22Rv1 (cell line): ENCODE measurements around the gene ANGPT4.

Source experiments
- H3K27ac ChIP-seq: fragments of 450-650 bp; 2 replicates; pipeline ENCODE4 v1.5.1; 2017
- ZFX ChIP-seq: fragments of 450-650 bp; IDR thresholded peaks from 2 replicates; pipeline ENCODE4 v1.6.1; 2017; ENCODE audit warnings: antibody characterized with exemption, borderline replicate concordance
- TF ChIP-seq, protein P1 (sequence below): fragments of 450-650 bp; IDR thresholded peaks from 2 replicates; pipeline ENCODE4 v1.5.1; 2017; ENCODE audit warnings: mild to moderate bottlenecking

ANGPT4 gene

DNA sequence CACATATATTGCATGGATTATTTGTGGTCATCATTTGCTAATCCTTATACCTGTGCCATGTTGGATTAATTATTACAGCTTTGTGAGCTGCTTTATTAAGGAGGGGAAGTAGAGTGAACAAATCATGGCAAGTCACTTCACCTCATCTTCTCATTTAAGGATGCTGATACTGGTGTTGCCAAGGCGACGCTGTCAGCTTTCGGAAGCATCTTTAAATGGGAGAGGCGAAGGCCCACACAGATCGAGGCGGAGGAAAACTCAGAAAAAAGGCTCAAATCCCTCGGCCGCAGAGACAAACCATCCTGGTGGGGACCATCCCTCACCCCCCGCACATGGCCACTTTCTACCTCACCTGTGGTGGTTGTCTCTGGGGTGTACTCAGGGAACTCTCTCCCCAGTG lies 47.9 kb downstream of the ANGPT4 start:
- H3K27ac ChIP-seq: no peak overlapping the region
- TF ChIP-seq, protein P1, sequence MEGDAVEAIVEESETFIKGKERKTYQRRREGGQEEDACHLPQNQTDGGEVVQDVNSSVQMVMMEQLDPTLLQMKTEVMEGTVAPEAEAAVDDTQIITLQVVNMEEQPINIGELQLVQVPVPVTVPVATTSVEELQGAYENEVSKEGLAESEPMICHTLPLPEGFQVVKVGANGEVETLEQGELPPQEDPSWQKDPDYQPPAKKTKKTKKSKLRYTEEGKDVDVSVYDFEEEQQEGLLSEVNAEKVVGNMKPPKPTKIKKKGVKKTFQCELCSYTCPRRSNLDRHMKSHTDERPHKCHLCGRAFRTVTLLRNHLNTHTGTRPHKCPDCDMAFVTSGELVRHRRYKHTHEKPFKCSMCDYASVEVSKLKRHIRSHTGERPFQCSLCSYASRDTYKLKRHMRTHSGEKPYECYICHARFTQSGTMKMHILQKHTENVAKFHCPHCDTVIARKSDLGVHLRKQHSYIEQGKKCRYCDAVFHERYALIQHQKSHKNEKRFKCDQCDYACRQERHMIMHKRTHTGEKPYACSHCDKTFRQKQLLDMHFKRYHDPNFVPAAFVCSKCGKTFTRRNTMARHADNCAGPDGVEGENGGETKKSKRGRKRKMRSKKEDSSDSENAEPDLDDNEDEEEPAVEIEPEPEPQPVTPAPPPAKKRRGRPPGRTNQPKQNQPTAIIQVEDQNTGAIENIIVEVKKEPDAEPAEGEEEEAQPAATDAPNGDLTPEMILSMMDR: no peak
- no peak for TF ChIP-seq ZFX

GRCh38 chr20:865440-865839 lies 50.7 kb downstream of the ANGPT4 start:
- no peak overlapping the region for H3K27ac ChIP-seq
- no peak for TF ChIP-seq ZFX
- TF ChIP-seq, protein P1: no peak

- TF ChIP-seq ZFX: no peak
- TF ChIP-seq, protein P1: no peak
- no peak overlapping the region for H3K27ac ChIP-seq
Observed at GRCh38 chr20:860891-861290, 55.2 kb downstream of the ANGPT4 start.

GRCh38 chr20:859751-860231 lies 56.3 kb downstream of the ANGPT4 start:
- no peak overlapping the region for H3K27ac ChIP-seq
- TF ChIP-seq ZFX: no peak
- TF ChIP-seq, protein P1: no peak

DNA sequence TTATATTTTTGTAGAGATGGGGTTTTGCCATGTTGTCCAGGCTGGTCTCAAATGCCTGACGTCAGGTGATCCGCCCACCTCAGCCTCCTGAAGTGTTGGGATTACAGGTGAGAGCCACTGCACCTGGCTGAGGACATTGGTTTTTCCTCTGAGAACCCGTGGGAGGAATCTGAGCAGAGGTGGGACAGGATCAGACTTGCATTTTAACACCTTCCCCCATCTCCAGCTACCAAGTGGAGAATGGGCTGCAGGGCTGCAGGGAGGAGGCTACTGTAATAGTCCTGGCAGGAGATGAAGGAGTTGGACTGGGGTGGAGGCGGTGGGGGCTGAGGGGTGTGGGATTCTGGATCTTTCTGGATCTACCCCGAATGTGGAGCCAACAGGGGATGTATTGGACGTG lies 58.1 kb downstream of the ANGPT4 start:
- TF ChIP-seq, protein P1: no peak
- TF ChIP-seq ZFX: no peak
- no peak overlapping the region for H3K27ac ChIP-seq

GRCh38 chr20:856361-856775 lies 59.8 kb downstream of the ANGPT4 start:
- TF ChIP-seq ZFX: no peak
- TF ChIP-seq, protein P1: no peak
- no peak overlapping the region for H3K27ac ChIP-seq

- TF ChIP-seq, protein P1: no peak
- no peak for TF ChIP-seq ZFX
- H3K27ac ChIP-seq: no peak overlapping the region
Observed at GRCh38 chr20:855466-856360, 60.4 kb downstream of the ANGPT4 start.
